ENCODE data around the gene DPP10.
"Not testable (repeated sequence)": the region's sequence is repeated elsewhere in the genome, so short reads cannot be mapped to it uniquely, and the experiment has no call there.

The DPP10 gene

DNA sequence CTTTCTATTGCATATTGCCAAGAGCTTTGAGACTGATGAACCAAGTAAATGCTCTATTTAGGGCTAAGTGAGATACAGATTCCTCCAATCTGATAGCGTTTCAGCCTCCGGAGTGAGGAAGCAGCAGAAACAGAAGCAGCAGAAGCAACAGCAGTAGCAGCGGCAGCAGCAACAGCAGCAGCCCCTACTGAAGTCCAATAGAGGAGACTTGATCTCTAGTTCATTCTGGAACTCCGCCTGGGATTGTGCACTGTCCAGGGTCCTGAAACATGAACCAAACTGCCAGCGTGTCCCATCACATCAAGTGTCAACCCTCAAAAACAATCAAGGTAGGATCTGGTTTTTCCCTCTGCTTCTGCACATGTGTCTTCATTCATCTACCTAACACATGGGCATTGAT lies at the start of gene DPP10:
DPP10 (plus strand) TSS at position 132 of the 400 bp plus-strand sequence.
- DNase-seq, result no peak

DNA sequence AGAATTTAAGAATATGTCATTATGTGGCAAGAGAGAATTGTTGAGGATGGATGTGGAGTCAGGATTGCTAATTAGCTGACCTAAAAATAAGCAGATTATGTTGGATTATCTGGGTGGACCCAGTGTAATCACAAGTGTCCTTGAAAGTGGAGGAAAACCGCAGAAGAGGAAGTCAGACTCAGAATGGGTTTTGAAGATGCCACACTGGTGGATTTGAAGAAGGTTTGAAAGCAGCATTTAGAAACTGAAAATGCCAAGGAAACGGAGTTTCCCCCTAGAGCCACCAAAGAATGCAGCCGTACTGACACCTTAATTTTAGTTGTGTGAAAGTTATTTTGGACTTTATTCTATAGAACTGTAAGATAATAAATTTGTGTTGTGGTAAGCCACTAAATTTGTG lies 41.6 kb upstream of the DPP10 start:
- no peak for DNase-seq

DNA sequence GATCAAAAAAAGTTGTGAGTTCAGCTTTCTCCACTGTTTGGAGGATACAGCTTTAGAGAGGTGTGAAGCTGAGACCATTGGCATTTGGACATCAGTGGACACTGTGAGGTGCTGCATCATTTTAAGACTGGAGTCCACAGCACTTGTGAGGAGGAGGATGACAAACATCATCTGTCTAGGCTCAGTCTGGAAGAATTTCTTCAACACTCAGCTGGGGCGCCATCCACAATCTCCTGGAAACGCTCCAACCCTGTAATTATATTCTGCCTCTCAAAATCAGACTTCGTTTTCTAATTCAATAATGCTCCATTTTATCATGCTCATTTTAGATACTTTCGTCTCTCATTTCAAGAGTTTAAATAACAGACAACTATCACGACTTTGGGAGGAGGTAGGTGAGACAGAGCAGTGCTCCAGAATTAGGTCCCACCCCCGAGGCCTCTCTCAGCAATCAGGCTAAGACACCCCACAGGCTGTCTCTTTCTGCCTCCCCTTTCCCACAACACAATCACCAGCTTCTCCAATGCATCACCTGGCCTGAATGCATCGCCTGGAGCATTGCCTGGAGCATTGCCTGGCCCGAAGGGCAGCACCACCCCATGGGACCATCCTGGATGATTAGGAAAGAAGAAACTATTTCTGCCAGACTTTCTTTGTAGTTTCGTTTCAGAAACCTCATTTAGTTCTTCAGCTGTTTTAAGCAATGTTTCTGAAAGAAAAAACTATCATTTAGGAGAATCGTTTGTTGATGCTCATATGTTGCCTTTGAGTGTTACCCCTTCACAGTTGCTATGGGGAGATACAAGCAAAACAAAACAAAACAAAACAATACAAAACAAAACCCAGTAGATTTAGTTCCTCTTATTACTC lies 37.0 kb upstream of the DPP10 start:
- no peak for DNase-seq

DNA sequence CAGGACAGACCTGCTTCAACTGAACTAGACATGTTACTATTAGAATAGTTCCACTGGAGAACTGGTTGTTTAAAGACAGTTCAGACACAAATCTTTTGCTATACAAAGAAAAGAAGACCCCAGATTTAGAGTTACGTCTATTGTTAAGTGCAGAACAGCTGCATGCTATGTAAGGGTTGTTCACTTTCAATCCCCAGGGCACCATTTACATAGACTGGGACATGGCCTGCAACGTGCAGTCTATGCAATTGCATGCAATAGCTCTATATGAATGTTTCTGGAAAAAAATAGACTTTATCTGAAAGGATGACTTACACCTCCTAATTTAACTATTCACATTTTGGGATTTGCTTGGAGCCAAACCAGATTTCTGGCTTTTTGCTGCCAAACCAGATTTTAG lies 36.1 kb upstream of the DPP10 start:
- DNase-seq, result no peak

DNA sequence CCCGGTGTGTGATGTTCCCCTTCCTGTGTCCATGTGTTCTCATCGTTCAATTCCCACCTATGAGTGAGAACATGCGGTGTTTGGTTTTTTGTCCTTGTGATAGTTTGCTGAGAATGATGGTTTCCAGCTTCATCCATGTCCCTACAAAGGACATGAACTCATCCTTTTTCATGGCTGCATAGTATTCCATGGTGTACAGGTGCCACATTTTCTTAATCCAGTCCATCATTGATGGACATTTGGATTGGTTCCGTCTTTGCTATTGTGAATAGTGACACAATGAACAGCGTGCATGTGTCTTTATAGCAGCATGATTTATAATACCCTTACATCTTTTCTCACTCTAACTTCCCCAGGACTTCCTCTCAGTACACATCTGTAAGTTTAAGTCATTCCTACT lies 35.1 kb upstream of the DPP10 start:
- DNase-seq, result not testable (repeated sequence)

DNA sequence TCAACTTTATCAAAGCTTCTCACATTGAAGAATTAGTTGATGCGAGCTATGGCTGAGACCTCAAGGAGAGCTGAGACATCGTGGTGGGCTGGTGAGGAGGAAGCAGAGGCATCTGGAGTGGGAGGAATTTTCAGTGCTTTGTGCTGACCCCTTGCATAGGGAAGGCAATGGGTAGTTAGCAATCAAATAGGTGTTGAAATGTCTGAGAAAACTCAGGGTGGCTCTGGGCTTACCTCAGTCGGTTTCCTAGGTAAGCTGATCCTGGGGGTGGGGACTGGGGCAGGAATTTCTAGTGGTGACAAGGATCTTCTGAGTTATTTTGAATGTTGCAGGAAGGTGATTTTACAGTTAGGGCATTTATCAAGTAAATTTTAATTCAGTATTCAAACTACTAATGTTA lies 20.7 kb upstream of the DPP10 start:
- DNase-seq, result no peak

DNA sequence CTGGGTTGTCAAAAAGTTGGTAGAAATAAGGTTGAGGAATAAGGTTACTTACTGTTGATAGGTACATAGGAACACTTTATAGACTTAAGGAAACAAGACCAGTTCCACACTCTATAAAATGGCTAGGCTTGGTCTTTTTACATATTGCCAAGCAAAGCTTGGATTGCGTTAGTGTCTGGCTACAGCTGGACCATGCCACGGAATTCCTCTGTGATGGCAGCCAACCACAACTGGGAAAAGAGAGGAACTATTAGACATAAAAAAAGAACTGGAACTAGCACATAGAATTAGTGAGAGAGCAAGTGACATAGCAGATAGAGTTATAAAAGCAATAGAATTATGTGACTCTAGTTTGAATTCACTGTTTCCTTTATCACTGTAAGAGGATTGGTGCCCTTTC lies 17.7 kb upstream of the DPP10 start:
- DNase-seq, result no peak

DNA sequence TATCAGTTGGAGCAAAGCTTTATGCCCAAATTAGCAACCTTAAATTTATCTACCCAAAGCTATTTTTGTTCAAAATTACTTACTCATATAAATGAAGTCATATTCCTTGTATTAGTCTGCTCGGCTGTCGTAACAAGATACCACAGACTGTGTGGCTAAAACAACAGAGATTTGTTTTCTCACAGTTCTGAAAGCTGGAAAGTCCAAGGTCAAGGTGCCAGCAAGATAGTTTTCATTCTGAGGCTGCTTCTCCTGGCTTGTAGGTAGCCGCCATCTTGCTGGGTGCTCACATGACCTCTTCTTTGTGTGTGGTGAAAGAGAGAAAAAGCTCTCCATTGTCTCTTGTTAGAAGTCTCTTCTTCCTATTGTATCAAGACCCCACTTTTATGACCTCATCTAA lies 15.7 kb upstream of the DPP10 start:
- no peak for DNase-seq

DNA sequence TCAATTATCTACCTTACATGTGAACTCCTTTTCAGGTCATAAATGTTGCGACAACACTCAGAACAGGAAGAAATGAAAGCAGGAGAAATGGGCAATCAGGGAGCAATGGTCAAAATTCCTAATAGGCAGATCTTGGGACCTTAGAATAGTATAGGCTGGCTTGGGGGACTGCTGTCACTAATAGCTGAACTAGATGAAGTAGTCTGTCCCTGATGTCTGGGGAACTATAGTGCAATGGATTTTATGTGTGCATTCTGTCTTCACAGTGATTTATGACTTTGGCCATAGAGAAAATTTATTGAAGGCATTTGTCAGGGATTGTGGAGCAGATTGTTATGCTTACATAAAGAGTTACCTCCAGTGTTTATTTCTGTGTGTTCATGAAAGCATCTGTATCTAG lies 6.1 kb upstream of the DPP10 start:
- no peak for DNase-seq

DNA sequence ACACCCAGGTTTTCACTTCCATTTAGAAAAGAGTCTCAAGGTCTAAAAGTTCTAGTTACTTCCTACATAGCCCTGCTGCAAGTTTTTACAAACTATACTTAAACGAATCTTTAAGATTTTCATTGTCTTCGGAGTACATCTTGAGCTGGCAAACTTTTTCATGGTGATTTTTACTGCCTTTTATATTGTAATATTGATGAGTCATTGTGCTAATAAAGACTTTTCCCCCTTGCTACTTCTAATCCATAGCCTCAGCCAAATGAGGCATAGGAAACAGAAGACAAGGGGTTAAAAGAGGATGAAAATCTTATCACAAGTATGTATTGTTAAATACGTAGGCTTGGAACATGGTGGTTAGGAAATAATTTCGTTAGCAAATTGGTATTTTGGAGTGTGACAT lies 4.1 kb downstream of the DPP10 start:
- no peak for DNase-seq

DNA sequence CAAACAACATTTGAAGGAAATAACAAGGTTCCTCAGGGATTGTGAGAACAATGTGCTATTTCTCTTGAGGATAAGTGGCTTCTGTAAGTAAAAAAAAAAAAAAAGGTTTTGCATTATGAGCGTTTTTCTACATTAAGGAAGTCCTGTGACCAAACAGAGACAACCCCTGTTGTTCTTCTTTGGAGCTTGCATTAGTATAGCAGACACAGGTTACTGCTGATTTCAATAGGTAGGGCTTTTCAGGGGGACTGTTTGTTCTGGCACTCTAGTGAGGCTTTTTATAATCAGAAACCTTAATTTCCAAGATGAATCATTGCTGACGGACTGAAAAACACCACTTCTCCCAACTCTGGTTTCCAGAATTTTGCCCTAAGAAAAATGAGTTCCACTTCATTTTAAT lies 8.2 kb downstream of the DPP10 start:
- DNase-seq, result no peak

DNA sequence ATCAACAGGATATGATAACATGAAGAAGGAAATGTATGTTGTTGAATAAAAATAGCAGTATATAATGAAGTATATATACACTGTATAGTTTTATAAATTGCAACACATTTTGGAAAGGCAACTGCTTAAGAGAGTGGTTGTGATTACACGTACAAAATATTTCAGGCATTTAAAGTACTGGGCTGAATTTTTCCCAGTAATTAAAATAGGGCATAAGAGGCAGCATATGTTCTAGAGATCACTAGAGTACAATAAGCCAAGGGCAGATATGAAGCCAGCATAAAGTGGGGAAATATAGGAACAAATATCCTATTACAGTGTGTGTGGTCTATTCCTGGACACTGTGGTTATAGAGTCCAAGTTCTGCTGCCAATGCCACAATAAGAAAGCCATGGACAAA lies 14.1 kb downstream of the DPP10 start:
- no peak for DNase-seq

DNA sequence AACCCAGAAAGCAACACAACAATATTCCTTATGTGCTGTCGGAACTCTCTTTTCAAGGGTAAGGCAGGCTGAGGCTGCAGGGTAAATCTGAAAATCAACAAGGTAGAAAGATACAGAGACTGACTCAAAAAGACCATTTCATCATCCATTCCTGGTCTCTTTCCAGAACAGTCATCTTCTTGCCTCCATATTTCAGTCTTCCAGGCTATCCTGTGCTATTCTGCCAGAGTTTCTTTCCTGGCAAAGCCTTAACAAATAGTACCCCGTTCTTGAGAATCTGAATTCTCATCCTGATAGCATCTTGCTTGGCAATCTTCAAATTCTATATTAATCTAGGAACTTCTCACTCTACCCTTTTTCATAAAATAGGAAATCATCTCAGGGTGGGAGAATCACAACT lies 15.5 kb downstream of the DPP10 start:
- DNase-seq, result no peak

DNA sequence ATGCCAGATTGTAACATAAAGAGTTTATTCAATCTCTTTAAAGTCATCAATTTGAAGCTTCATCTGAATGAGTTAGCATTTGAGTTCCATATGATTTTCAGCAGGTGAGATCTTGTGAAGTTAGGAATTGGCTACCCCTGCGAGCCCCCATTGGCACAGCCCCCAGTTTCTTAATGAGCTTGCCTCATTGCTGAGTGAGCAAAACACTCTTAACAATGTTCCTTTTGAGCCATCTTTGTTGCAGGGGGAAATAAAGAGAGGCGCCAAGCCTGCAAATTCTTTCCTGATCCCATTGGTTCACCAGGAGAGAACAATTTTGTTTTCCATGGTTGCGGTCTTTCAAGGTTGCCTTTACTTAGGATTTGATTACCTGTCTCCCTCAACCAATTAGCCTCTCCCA lies 18.7 kb downstream of the DPP10 start:
- no peak for DNase-seq

DNA sequence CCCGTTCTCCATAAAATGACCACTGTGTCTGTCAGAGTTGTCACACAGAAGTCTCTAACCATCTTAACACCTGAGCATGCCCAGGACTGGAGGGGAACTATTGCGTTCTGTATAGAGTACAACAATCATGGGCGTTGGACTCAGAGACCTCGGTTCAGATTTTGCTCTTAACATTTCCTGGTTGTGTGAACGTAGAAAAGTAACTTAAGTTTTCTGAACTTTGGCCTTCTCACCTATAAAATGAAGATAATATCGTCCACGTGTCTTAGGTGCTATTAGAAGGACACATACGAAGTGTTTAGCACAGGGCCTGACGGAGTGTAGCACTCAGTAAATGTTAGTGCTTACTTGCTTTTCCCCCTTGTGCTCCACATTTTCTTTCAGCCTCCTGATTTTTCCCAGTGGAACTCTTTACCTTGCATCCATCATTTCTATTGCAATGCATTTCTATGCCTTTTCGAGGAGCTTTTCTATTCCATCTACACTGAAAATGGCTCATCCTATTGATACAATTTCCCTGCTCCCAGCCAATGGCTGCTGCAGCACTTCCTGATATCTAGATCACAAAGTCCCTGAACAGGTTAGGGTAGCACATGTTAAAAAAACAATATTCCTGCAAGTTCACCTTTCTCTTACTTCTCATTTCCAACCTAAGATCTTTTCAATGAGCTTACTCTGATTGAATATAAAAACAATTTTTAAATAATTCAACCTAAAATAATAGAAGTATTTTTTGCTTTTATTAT lies 22.7 kb downstream of the DPP10 start:
- no peak for DNase-seq

DNA sequence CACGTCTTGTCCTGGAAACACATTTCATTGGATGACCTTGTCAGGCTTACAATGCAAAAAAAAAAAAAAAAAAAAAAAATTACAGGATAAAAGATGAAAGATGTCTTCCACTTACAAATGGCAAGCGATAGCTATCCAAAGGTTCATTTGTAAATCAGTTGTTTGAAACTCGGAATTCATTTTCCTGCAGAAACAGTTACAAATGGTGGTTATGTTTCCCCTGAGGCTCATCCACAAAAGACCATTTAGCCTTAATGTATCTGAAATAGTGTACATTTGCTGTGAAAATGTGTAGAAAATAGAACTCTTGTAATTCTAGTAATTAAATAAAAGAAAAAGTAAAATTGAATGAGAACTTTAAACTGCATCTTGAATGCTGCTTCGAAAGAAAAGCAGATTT lies 25.9 kb downstream of the DPP10 start:
- DNase-seq, result no peak

DNA sequence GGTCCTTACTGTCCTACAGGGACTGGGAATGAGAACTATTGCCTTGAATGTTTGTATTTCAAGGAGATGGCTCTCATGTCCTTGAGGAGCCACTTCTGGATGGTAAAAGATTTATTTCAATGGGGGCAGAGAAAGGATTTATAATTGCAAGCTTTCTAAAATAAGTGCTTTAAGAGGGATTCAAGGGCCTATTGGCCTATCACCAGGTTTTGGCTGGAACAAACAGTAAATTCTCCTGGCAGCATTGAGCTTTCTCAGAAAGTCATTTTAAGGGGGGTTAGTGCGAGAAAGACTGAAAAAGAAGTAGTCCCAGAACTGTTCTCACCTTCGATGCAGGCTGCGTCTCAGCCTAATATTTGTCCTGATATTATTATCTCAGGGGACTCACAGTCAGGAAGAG lies 29.8 kb downstream of the DPP10 start:
- no peak for DNase-seq

DNA sequence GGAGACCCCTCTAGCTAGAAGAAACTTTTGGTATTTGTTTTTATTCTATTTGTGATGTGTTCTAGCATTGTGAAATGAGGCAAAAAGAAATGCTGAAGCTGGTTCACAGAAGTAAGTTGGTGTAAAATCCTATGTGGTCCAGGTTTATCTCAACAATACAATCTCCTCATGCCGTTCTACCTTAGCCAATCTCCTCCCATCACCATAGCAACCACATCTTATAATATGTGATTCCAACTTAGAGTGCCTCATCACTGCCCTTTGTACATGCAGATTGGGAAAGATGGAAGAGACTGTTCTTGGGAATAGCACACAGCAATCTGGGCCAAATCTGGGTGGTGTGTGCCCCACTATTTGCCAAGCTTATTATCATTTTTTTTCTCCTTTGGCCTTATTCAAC lies 30.3 kb downstream of the DPP10 start:
- DNase-seq, result no peak

DNA sequence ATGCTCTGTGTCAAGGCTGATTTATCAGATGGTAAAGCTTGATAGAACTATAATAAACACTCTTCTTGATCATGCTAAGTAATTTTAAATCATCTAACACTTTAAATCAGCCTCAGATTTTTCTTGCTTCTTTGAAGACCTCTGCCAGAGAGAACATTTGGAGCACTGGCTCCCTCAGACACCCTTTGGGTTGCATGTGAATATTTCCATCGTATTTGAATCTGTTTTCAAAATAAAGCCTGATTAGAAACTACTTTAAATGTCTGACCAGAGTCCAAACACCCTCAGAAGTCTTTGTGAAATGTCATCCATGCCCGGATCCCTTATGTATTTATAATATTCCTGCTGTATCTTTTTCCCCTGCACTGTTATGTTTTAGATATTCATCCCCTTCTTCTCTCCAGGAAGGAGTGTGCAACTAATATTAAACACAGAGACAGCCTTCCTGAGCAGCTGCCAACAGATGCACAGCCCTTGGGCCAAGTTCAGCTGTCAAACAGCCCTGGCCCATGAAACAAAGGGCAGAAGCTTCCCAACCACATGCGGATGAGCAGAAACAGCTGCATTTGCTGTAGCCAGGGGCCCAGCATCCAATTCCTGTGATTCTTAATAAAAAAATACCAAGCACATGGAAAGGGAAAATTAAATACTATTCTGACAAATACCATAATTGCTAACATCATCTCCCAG lies 46.5 kb downstream of the DPP10 start:
- DNase-seq, result no peak

DNA sequence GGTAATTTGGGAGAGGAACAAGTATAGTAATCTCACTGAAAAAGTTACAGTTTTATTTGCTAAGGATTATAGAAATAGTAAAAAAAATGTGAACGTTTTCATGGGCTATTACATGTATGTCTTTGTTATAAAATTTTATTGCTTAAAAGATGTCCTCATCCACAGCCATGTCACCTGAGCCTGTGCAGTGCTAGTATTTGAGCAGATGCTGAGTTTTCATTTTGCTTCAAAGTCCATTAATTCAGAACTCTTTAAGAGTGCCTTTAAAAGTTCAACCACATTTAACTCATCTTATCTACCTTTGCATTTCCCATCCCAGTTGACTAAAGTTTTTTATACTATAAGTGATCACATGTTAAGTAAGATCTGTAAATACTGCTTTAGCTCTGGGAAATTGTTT lies 52.6 kb downstream of the DPP10 start:
- DNase-seq, result no peak

DNA sequence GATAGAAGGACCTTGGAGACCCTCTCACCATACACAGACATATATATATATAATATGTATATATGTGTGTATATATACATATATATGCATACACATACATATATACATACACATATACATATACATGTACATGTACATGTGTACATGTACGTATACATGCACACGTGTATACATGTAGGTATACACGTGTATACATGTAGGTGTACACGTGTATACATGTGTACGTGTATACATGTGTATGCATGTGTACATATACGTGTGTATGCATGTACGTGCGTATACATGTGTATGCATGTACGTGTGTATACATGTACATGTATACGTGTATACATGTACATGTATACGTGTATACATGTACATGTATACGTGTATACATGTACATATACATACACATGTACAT lies 54.5 kb downstream of the DPP10 start:
- DNase-seq, result no peak

DNA sequence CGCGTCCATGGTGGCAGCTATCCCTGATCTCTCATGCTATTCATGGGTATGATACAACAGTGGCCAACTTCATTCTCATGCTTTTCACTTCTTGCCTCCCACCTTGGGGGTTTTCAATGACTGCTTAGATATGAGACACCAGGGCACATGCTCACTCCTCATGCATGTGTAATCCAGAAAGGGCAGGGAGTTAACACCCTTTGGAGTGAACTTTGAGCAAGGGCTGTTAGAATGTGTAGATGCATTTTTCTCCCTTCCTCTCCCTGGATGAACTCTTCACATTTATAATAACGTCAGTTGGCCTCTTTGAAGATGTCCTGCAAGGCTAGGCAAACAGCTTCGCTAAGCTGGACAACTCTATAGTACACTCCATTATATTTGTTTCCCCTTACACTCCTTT lies 56.7 kb downstream of the DPP10 start:
- no peak for DNase-seq

DNA sequence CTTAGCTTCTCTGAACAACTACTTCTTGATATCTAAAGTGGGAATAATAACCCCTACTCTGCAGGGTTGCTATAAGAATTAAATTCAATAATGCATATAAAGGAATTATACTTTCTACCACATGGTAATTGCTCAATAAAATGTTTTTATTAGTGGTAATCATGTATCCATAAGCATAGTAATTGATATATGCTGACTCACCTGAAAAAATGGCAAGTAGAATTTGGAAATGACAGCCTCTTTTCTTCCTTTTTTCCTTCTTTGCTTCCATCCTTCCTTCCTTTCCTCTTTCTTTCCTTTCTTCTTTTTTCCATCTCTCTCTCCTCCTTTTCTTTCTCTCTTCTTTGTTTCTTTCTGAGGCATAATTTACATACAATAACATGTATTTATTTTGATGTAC lies 65.3 kb downstream of the DPP10 start:
- DNase-seq, result no peak

DNA sequence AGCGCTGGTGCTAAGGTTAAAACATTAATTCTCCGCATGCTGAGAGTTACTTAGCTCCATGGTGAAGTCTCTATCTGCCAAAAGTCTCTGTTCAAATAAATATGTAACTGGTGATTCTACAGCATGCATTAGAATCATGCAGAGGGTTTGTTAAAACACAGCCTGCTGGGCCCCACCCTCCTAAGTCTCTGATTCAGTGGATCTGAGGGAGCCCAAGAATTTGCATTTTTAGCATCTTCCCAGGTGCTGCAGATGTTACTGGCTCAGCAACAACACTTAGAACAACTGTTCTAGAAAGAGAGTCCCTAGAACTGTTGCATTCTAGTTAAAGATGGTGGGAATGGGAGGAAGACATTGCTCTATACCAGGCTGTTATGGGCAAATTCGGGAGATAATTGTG lies 73.4 kb downstream of the DPP10 start:
- DNase-seq, result no peak
